IMR-90 (cell line): ENCODE measurements around the gene SLC40A1. TPM values are rescaled to one million over a fixed set of nuclear protein-coding genes. Genes with fewer than 3 reads are reported as not detected.

ENCODE experiments used
- ATAC-seq: fragments of 200-7000 bp; cut with Tn5 transposase; 2 replicates; pipeline ENCODE4 v1.9.1; 2020; ENCODE audit warnings: low read depth, mild to moderate bottlenecking, moderate library complexity
- BruUV-seq: library from RNA; stranded (reverse); fragments of 400-500 nt; replicated peaks from 2 replicates; lab custom pipeline; 2021; lab: Mats Ljungman, UMichigan
- CTCF ChIA-PET: fragments of 300-600 bp; formaldehyde crosslinking; extraction: SDS; loops from one replicate; lab custom pipeline; 2021; ENCODE audit warnings: antibody characterized with exemption; lab: Yijun Ruan, JAX
- POLR2A ChIA-PET: fragments of 300-600 bp; sonication (Branson Sonifier 250); formaldehyde crosslinking; loops from one replicate; lab custom pipeline; 2022; ENCODE audit warnings: antibody characterized with exemption; ENCODE audit not compliant: unreplicated experiment; lab: Charles Lee
- DNase-seq: peaks from one replicate; pipeline ENCODE4 v3.0.0; 2013
- H2AFZ ChIP-seq: replicated peaks from 2 replicates; pipeline ENCODE3; 2013; ENCODE audit warnings: low read length, mild to moderate bottlenecking; ENCODE audit not compliant: poor library complexity
- H2AK5ac ChIP-seq: 2 replicates; pipeline ENCODE4 v1.6.1; 2013; ENCODE audit warnings: low read depth, low read length, inconsistent platforms
- H2AK9ac ChIP-seq: replicated peaks from 2 replicates; pipeline ENCODE3; 2013; ENCODE audit warnings: mild to moderate bottlenecking, low read depth, low read length, moderate library complexity; ENCODE audit not compliant: poor library complexity
- H2BK120ac ChIP-seq: 2 replicates; pipeline ENCODE4 v1.6.1; 2013; ENCODE audit warnings: low read depth, low read length, inconsistent platforms
- H2BK15ac ChIP-seq: 3 replicates; pipeline ENCODE4 v1.6.1; 2013; ENCODE audit warnings: low read depth, low read length, inconsistent platforms
- H2BK20ac ChIP-seq: 2 replicates; pipeline ENCODE4 v1.6.1; 2013; ENCODE audit warnings: low read depth, mild to moderate bottlenecking, inconsistent platforms, low read length, moderate library complexity
- H2BK5ac ChIP-seq: 2 replicates; pipeline ENCODE4 v1.6.1; 2013; ENCODE audit warnings: mild to moderate bottlenecking, low read depth, low read length, inconsistent platforms; ENCODE audit not compliant: poor library complexity, severe bottlenecking
- H3K14ac ChIP-seq: replicated peaks from 2 replicates; pipeline ENCODE4 v1.6.1; 2013; ENCODE audit warnings: low read depth, low read length, inconsistent platforms
- H3K18ac ChIP-seq: 2 replicates; pipeline ENCODE4 v1.6.1; 2013; ENCODE audit warnings: low read depth, low read length, control low read depth
- H3K23ac ChIP-seq: 2 replicates; pipeline ENCODE4 v1.6.1; 2013; ENCODE audit warnings: low read depth, low read length, inconsistent platforms
- H3K27ac ChIP-seq: 2 replicates; pipeline ENCODE4 v1.5.1; 2013; ENCODE audit warnings: mild to moderate bottlenecking, control low read depth, low read length; ENCODE audit not compliant: insufficient read depth
- H3K27me3 ChIP-seq: 2 replicates; pipeline ENCODE4 v1.6.1; 2013; ENCODE audit warnings: low read length; ENCODE audit not compliant: control insufficient read depth, insufficient read depth
- H3K36me3 ChIP-seq: 2 replicates; pipeline ENCODE4 v1.6.1; 2013; ENCODE audit warnings: low read length, mixed read lengths; ENCODE audit not compliant: control insufficient read depth, insufficient read depth
- H3K4ac ChIP-seq: 2 replicates; pipeline ENCODE4 v1.6.1; 2013; ENCODE audit warnings: low read depth, low read length, inconsistent platforms
- H3K4me1 ChIP-seq: 2 replicates; pipeline ENCODE4 v1.6.1; 2013; ENCODE audit warnings: low read length, mixed read lengths; ENCODE audit not compliant: control insufficient read depth, insufficient read depth
- H3K4me2 ChIP-seq: 2 replicates; pipeline ENCODE4 v1.6.1; 2013; ENCODE audit warnings: low read depth, mild to moderate bottlenecking, control low read depth, low read length, moderate library complexity
- H3K4me3 ChIP-seq: 2 replicates; pipeline ENCODE4 v1.5.1; 2013; ENCODE audit warnings: low read depth, mild to moderate bottlenecking, control low read depth, low read length, moderate library complexity; ENCODE audit not compliant: insufficient read depth
- H3K56ac ChIP-seq: 2 replicates; pipeline ENCODE4 v1.6.1; 2013; ENCODE audit warnings: low read length, inconsistent platforms; ENCODE audit not compliant: insufficient read depth; ENCODE audit errors: extremely low read depth
- H3K79me1 ChIP-seq, 2 experiments: 2 replicates each; pipeline ENCODE4 v1.6.1; 2013; ENCODE audit warnings: low read length in 2 of 2, inconsistent platforms in 1 of 2, low read depth in 1 of 2
- H3K9ac ChIP-seq: 2 replicates; pipeline ENCODE4 v1.6.1; 2013; ENCODE audit warnings: low read depth, low read length, control low read depth
- H3K9me1 ChIP-seq: 2 replicates; pipeline ENCODE4 v1.6.1; 2013; ENCODE audit warnings: low read length, inconsistent platforms; ENCODE audit not compliant: insufficient read depth
- H3K9me3 ChIP-seq: 2 replicates; pipeline ENCODE4 v1.6.1; 2013; ENCODE audit warnings: low read length; ENCODE audit not compliant: control insufficient read depth, insufficient read depth
- H4K20me1 ChIP-seq: 2 replicates; pipeline ENCODE4 v1.6.1; 2013; ENCODE audit warnings: low read length, inconsistent platforms; ENCODE audit not compliant: insufficient read depth
- H4K5ac ChIP-seq: 2 replicates; pipeline ENCODE4 v1.6.1; 2013; ENCODE audit warnings: mild to moderate bottlenecking, low read depth, low read length, control low read depth
- H4K8ac ChIP-seq, 2 experiments: 2 replicates each; pipeline ENCODE4 v1.6.1; 2013; ENCODE audit warnings: low read depth in 2 of 2, low read length in 2 of 2, control low read depth in 1 of 2, inconsistent platforms in 1 of 2
- H4K91ac ChIP-seq: 2 replicates; pipeline ENCODE4 v1.6.1; 2013; ENCODE audit warnings: low read depth, low read length, inconsistent platforms; ENCODE audit not compliant: insufficient read depth
- BHLHE40 ChIP-seq: fragments of 150-350 bp; IDR thresholded peaks from 2 replicates; pipeline ENCODE4 v1.6.1; 2016; ENCODE audit warnings: mild to moderate bottlenecking, low read depth, low read length
- CEBPB ChIP-seq: IDR thresholded peaks from 2 replicates; pipeline ENCODE4 v1.6.1; 2012; ENCODE audit warnings: low read depth, low read length, improper control_type of control experiment
- CHD1 ChIP-seq: IDR thresholded peaks from 2 replicates; pipeline ENCODE4 v1.6.1; 2012; ENCODE audit warnings: low read depth, low read length, improper control_type of control experiment
- CTCF ChIP-seq: conservative IDR thresholded peaks from 2 replicates; pipeline ENCODE4 v1.5.1; 2012; ENCODE audit warnings: mild to moderate bottlenecking, low read depth, low read length, improper control_type of control experiment
- FOS ChIP-seq: fragments of 150-350 bp; IDR thresholded peaks from 2 replicates; pipeline ENCODE4 v1.6.1; 2016; ENCODE audit warnings: low read depth, low read length
- MAFK ChIP-seq: IDR thresholded peaks from 2 replicates; pipeline ENCODE4 v1.6.1; 2012; ENCODE audit warnings: low read depth, low read length, improper control_type of control experiment
- MXI1 ChIP-seq: IDR thresholded peaks from 2 replicates; pipeline ENCODE4 v1.6.1; 2012; ENCODE audit warnings: low read depth, mild to moderate bottlenecking, low read length, moderate library complexity, borderline replicate concordance
- NFE2L2 ChIP-seq: fragments of 150-350 bp; IDR thresholded peaks from 2 replicates; pipeline ENCODE4 v1.6.1; 2016; ENCODE audit warnings: low read depth, mild to moderate bottlenecking, low read length
- POLR2A ChIP-seq: IDR thresholded peaks from 2 replicates; pipeline ENCODE4 v1.6.1; 2012; ENCODE audit warnings: mild to moderate bottlenecking, low read depth, low read length
- RCOR1 ChIP-seq: IDR thresholded peaks from 2 replicates; pipeline ENCODE4 v1.6.1; 2012; ENCODE audit warnings: mild to moderate bottlenecking, low read length, improper control_type of control experiment; ENCODE audit not compliant: insufficient replicate concordance
- RFX5 ChIP-seq: IDR thresholded peaks from 2 replicates; pipeline ENCODE4 v1.8.0; 2012; ENCODE audit warnings: low read depth, mild to moderate bottlenecking, low read length, moderate library complexity
- SMC3 ChIP-seq: fragments of 150-350 bp; IDR thresholded peaks from 2 replicates; pipeline ENCODE4 v1.6.1; 2016; ENCODE audit warnings: low read depth, mild to moderate bottlenecking, antibody characterized with exemption, low read length, moderate library complexity
- WGBS, 2 experiments: methylation state at CpG; one replicate each; pipeline versions ENCODE4 v1.1.5 to v1.1.7; 2013; ENCODE audit warnings: missing lambda C conversion rate in 2 of 2; ENCODE audit not compliant: insufficient read length in 1 of 2; ENCODE audit errors: extremely low coverage in 2 of 2; 5-methylcytosine and 5-hydroxymethylcytosine counted together
- dilution Hi-C: fragments of 300-500 bp; cut with HindIII; formaldehyde crosslinking; loops from one replicate; pipeline ENCODE4 v1.14.3; 2018; ENCODE audit warnings: low sequenced_read_pairs; ENCODE audit not compliant: unreplicated experiment
- in situ Hi-C: fragments of 300-500 bp; cut with MboI; formaldehyde crosslinking; loops from 3 replicates; pipeline ENCODE4 v1.14.3; 2019; ENCODE audit warnings: low sequenced_read_pairs, inconsistent platforms, mixed read lengths
- intact Hi-C: fragments of 100-400 bp; cut with micrococcal nuclease; formaldehyde crosslinking; loops from 2 replicates; pipeline ENCODE4 v1.10.0; 2022
- polyA plus RNA-seq, 3 experiments: library from polyadenylated mRNA; depleted of rRNA; stranded (reverse); fragments of >200 nt; gene quantifications; 2 replicates each; pipeline ENCODE4 v1.2.3, GENCODE V29; 2012; ENCODE audit warnings: low replicate concordance in 1 of 3
- total RNA-seq: library from RNA; depleted of rRNA; stranded (reverse); fragments of >200 nt; gene quantifications from 2 replicates; pipeline ENCODE4 v1.2.3, GENCODE V29; 2012

The SLC40A1 gene
- total and polyA plus RNA-seq, 2 of the 4 experiments (the other 2 are of a cell fraction): 1.5 to 5.0 TPM

- Histone ChIP-seq H3K36me3 (no peaks in the 10 kb centered on the region), H3K56ac (no peak overlapping the region), H3K4me2 (peak overlapping the region; percentile 36; the same call in 1 of the 2 replicates), H3K9ac (no peak overlapping the region), H3K23ac (peak overlapping the region; percentile 74; the same call in 1 of the 2 replicates), H3K4me3 (no peak overlapping the region), H3K9me3 (no peaks in the 10 kb centered on the region), H3K79me1 (no peaks in the 10 kb centered on the region), H4K91ac (no peak overlapping the region), H2BK20ac (peak overlapping the region; percentile 88; the same call in 1 of the 2 replicates), H2AK5ac (no peak overlapping the region), H2AK9ac (no peak overlapping the region), H4K8ac (peak overlapping the region in 1 of 2 experiments; percentile 24; a peak in 1 of 4 replicates), H3K18ac (peak overlapping the region; percentile 62; the same call in 1 of the 2 replicates), H4K5ac (no peak overlapping the region), H2AFZ (no peak overlapping the region), H3K4ac (peak overlapping the region; percentile 62; the same call in 1 of the 2 replicates), H2BK5ac (peak overlapping the region; percentile 55), H3K4me1 (peaks cover 3% of the 10 kb centered on the region), H3K14ac (0 out of 2 replicates have a peak overlapping the region, but pooled peaks have one; percentile 63), H4K20me1 (no peaks in the 10 kb centered on the region), H2BK15ac (no peak overlapping the region), H2BK120ac (peak overlapping the region; percentile 70; the same call in 1 of the 2 replicates), H3K27me3 (no peaks in the 10 kb centered on the region), H3K27ac (peak overlapping the region; percentile 16; the same call in 1 of the 2 replicates), H3K9me1 (no peaks in the 10 kb centered on the region)
- dilution Hi-C loops: no loop called here
- ChIA-PET CTCF (interaction anchor here (0.8 to 1.6 kb wide), 3 partner anchors 10 to 30 kb away, joined by 3 to 4 read pairs (median 3); no protein-coding TSS in a partner anchor), POLR2A (no interaction called here)
- DNase-seq (peak; percentile 68), ATAC-seq (peak; percentile 63)
- in situ Hi-C loops: no loop called here
- no CpG with 5 or more reads among the region's 2 CpGs for WGBS, 2 experiments
- intact Hi-C loops: no loop called here
- no TSS peak for BruUV-seq
- TF ChIP-seq SMC3: no peak
- TF ChIP-seq MXI1: no peak
- TF ChIP-seq RFX5: no peak
- no peak for TF ChIP-seq NFE2L2
- no peak for TF ChIP-seq BHLHE40
- no peak for TF ChIP-seq RCOR1
- no peak for TF ChIP-seq FOS
- no peak for TF ChIP-seq MAFK
- no peak for TF ChIP-seq CTCF
- TF ChIP-seq CHD1: no peak
- no peak for TF ChIP-seq CEBPB
- TF ChIP-seq POLR2A: no peak
These were observed 31.1 kb downstream of the SLC40A1 start for GRCh38 chr2:189549449-189549832.
